Activated T-helper 1 cell treated with Interleukin-2 at 50 U/mL for 16 hours (primary cell): ENCODE data around the gene NTMT1.
"Not testable (repeated sequence)": the region's sequence is repeated elsewhere in the genome, so short reads cannot be mapped to it uniquely, and the experiment has no call there.

Experiments used
- DNase-seq: peaks from one replicate; pipeline ENCODE4 v3.0.0-alpha.2; 2020; ENCODE audit warnings: low read depth

Gene NTMT1

GRCh38 chr9:129615407-129616285 lies 10.3 kb upstream of the NTMT1 start:
- no peak for DNase-seq

- no peak for DNase-seq
Measured at GRCh38 chr9:129617167-129617566, 8.8 kb upstream of the NTMT1 start.

GRCh38 chr9:129619787-129620668 lies 5.9 kb upstream of the NTMT1 start:
- no peak for DNase-seq

GRCh38 chr9:129620669-129621295 lies 5.2 kb upstream of the NTMT1 start, which contains the start of gene C9orf50:
C9orf50 (minus strand) TSS chr9:129621101; CDS start chr9:129620574, 527 bp downstream.
- no peak for DNase-seq

- no peak for DNase-seq
Measured at GRCh38 chr9:129623331-129623730, 2.6 kb upstream of the NTMT1 start.

- peak; percentile 48 for DNase-seq
Measured at GRCh38 chr9:129624168-129624759, 1.7 kb upstream of the NTMT1 start.

- no peak for DNase-seq
Measured at GRCh38 chr9:129624947-129625346, 1.0 kb upstream of the NTMT1 start.

- DNase-seq = peak; percentile 18
Measured at GRCh38 chr9:129626625-129627284, 792 bp downstream of the NTMT1 start.

GRCh38 chr9:129627556-129628440 lies 1.8 kb downstream of the NTMT1 start:
- no peak for DNase-seq

- no peak for DNase-seq
Measured at GRCh38 chr9:129628709-129629108, 2.7 kb downstream of the NTMT1 start.

- DNase-seq = no peak
Measured at GRCh38 chr9:129629251-129629820, 3.4 kb downstream of the NTMT1 start.

- no peak for DNase-seq
Measured at GRCh38 chr9:129630967-129631673, 5.2 kb downstream of the NTMT1 start.

GRCh38 chr9:129631674-129632129 lies 5.7 kb downstream of the NTMT1 start:
- no peak for DNase-seq

GRCh38 chr9:129632460-129632859 lies 6.5 kb downstream of the NTMT1 start:
- DNase-seq = no peak

GRCh38 chr9:129633207-129633606 lies 7.2 kb downstream of the NTMT1 start:
- DNase-seq = no peak

GRCh38 chr9:129633848-129634247 lies 7.9 kb downstream of the NTMT1 start:
- DNase-seq = no peak

- no peak for DNase-seq
Measured at GRCh38 chr9:129635099-129636065, 9.4 kb downstream of the NTMT1 start.

- DNase-seq = not testable (repeated sequence)
Measured at GRCh38 chr9:129636343-129636742, 10.4 kb downstream of the NTMT1 start.
